GM18858 (cell line): ENCODE results near the gene LPO.

Experiments used
- ATAC-seq: cut with Tn5 transposase; IDR thresholded peaks from one replicate; pipeline ENCODE4 v1.9.1; 2021; ENCODE audit not compliant: unreplicated experiment

Gene LPO

DNA sequence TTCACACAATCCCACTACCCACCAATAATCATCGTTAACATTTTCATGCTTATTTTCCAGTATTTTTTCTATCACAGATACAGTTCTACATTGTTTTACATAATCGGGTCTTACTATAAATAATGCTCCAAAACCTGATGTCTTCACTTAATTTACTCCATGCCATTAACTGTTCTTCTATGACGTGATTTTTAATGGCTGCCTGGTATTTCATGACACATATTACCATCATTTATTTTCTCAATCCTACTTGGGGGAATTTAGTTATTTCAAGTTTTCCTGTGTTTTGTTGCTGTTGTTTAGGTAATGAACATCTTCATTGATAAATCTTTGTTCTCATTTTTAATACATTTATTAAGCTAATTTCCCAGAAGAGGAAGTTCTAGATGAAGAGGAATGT is 14.7 kb downstream of the LPO start:
- no peak for ATAC-seq

DNA sequence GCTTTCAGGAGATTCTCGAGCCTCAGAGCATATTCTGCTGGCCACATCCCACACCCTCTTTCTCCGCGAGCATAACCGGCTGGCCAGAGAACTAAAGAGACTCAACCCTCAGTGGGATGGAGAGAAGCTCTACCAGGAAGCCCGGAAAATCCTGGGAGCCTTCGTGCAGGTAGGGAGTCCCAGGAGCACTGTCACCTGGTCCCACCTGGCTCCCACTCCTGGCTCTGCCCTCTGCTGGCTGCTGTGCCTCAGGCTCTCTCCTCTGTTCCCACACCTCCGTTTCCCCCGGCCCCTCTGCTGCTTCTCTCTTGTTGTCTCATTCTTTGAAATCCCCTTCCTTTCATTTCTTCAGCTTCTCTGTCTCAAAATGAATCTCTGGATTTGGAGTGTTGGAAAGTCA is 16.4 kb downstream of the LPO start:
- no peak for ATAC-seq

DNA sequence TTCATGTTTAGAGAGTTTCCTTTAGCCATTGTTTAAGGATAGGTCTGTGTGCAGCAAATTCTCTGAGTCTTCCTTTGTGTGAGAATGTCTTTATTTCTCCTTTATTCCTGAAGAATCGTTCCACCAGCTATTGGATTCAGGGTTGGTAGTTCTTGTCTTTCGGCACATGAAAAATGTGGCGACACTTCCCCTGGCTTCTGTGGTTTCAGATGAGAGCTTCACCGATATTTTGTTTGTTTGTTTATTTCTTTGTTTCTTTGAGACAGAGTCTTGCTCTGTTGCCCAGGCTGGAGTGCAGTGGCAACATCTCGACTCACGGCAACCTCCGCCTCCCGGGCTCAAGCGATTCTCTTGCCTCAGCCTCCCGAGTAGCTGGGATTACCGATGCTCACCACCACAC is 23.8 kb downstream of the LPO start:
- no peak for ATAC-seq

DNA sequence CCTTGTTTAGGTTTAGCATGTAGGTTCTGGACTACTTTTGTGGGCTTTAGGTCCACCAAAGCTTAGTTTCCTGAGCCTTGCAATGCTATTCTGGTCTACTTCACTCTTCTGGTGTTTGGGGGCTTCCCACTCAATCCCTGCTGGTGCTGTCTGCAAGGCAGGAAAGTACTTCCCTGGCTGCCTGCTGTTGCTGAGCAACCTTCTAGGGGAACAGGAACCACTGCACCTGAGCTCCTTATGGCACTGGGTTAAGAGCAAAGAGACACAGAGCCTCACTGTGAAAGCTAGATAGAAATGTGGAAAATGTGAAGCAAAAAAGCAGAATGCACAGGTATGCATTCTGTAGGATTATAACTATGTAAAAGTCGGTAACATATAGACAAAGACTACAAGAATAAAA is 25.4 kb downstream of the LPO start:
- ATAC-seq: no peak

DNA sequence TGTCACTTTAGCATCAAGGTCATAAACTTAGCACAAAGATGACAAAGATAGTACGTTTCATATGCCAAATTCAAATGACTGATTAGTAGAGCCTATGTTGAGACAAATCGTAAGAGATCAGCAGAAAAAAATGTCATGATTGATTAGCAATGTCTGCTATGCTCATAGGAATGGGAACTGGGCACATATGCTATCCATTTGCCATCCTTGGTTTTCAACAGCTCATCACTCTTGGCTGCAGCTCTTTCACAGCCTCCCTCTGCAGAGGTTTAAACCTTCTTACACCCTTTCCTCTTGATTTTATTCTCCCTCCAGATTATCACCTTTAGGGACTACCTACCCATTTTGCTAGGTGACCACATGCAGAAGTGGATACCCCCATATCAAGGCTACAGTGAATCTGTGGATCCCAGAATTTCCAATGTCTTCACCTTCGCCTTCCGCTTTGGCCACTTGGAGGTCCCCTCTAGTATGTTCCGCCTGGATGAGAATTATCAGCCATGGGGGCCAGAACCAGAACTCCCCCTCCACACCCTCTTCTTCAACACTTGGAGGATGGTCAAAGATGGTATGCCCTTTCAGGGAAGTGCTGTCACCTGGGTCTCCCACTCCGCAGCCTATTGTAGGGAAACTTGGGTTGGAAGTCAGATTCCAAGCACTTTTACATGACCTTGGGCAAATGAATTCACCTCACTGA is 26.2 kb downstream of the LPO start:
- no peak for ATAC-seq

DNA sequence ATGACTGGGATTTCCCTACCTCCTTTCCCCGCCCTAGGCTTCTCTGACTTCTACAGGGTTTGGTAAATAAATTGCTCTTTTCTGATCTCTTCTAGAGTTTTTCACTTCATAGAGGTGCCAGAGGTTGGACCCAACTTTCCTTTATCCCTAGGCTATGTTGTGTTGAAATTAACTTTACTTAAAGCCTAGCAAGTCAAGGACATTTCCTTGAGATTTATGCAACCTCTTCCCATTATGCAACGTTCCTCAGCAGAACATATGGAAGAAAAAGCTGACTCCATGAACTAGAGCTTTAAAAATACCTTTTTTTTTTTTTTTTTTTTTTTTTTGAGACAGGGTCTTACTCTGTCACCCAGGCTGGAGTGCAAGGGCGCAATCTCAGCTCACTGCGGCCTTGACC is 26.9 kb downstream of the LPO start:
- no peak for ATAC-seq

DNA sequence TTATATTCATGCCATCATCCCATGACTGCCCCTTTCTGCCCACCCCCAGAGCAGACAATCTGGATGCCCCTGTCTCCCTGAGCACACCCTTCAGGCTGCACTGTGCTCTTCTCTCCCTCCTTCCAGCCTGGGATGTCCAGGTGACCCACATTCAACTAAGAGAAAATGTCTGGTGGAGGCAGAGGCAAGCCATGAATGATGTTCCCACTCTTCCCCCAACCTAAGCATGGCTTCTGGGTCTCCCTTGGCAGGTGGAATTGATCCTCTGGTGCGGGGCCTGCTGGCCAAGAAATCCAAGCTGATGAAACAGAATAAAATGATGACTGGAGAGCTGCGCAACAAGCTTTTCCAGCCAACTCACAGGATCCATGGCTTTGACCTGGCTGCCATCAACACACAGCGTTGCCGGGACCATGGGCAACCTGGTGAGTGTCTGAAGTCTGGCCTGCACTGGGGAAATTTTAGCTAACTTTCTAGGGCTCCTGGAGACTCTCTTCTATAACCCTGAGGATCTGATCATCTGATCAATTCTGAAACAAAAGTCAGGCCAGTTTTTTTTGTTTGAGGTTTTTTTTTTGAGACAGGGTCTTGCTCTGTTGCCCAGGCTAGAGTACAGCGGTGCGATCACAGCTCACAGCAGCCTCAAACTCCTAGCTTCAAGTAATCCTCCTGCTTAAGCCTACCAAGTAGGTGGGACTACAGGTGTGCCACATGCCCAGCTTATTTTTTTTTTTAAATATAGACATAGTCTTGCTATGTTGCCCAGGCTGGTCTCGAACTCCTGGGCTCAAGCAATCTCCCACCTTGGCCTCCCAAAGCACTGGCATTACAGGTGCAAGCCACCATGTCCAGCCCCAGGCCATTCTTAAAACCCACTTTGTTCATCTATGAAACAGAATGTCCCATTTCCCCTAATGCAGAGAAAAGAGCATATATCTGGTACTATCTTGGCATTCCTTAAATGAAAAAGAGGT is 27.8 kb downstream of the LPO start:
- ATAC-seq: no peak

DNA sequence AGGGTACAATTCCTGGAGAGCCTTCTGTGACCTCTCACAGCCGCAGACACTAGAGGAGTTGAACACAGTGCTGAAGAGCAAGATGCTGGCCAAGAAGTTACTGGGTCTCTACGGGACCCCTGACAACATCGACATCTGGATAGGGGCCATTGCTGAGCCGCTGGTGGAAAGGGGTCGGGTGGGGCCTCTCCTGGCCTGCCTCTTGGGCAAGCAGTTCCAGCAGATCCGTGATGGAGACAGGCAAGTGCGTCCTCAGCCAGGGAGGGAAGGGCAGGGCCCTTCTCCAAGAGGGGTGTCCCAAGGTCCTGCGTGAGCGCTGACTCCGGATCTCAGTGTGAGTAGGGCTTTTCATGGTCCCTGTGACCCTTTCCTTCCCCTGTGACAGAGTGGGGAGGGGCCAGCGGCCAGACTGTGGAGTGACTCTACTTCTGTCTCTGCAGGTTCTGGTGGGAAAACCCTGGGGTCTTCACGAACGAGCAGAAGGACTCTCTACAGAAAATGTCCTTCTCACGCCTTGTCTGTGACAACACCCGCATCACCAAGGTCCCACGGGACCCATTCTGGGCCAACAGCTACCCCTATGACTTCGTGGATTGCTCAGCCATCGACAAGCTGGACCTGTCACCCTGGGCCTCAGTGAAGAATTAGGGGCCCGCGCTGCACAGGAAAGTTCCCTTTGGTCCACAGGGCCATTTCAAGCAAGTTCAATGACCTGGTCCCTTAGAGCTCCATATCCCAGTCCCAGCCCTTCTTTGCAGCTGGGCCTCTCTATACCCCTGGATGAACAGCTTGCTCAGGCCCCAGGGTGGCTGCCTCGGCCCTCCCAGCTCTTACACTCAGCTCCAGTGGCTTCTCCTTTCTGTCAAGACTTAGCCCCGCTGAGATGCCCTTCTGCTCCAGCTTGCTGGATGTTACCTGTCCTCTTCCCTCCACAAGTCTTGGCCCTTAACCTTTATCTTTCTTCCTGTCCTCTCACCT is 29.3 kb downstream of the LPO start:
- ATAC-seq: no peak

DNA sequence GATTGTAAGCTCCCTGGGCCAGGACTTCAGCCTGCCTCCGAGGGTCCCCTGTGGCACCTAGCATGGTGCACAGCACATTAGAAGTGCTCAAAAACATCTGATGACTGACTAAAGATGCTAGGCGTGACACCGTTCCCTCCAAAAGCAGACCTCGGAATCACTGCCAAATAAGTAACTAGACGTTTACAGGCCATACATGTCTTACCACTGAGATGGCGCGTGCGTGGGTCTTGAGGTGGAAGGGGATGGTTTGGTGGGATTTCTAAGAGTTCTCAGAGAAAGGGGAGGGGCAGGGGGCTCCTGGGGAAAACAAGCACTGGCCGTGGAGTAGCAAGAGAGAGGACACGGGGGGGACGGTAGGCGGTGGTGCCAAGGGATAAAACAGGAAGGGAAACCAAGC is 29.9 kb downstream of the LPO start:
- no peak for ATAC-seq

DNA sequence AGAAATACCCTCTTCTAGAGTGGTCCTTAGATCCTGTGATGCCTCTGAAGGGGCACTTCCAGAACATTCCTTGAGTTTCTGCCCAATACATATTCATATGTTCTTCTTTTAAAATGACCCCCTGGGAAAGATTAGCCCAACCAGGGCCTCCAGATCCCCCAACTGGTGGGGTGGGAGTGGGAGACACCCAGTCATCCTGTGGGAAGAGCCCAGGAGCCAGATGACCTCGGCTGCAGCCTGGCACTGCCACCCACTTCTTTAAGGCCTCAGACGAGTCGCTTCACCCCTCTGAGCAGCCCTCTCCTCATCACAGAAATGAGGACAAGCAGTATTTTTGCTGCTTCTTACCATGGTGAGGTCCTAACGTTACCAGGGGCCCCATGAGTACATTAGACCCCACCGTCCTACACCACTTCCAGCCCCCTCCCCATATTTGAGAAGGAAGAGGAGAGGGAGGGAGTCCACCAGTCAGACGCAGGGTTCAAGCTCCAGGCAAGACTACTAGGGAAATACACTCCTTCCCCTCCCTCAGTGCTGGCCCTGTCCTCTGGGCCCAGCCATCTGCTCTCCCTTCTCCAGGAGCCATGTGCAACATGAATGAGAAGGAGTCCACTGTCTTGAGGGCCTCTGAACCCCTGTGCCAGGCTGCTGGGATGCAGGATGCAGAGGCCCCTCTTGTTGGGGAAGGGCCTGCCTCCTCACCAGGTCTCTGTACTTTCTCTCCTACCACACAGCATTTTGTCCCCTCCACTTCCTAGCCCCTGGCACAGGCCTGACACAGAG is 30.6 kb downstream of the LPO start:
- no peak for ATAC-seq

DNA sequence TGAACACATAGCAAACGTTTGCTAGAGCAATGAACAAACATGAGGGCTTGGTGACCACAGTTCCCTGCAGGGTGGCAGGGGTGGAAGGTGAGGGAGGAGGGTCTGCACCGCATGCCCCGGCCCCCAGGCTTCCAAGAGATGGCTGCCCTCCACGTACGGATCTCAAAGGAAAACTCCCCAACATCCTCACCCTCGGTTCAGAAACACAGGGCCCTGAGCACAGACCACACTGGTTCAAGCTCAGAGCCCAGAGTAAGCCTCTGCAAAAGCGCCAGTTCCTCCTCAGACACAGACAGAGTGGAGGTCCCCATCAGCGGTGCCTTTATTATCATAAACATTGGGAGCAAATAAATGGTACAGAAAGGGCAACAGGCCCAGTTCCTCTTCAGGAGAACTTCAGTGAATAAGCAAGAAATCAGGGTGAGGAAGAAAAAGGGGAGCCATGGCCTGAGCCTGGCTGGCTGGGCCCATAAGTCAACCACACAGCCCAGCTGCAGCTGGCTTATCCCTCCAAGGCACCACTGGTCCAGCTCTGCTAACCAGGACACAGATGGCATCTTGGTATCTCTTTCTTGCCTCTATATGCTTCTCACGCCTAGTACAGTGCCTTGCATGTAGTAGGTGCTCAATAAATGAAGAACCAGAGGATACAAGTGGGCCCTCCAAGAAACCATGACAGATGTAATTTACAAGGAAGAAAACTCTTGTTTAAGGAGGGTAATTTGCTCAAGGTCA is 31.3 kb downstream of the LPO start:
- no peak for ATAC-seq

DNA sequence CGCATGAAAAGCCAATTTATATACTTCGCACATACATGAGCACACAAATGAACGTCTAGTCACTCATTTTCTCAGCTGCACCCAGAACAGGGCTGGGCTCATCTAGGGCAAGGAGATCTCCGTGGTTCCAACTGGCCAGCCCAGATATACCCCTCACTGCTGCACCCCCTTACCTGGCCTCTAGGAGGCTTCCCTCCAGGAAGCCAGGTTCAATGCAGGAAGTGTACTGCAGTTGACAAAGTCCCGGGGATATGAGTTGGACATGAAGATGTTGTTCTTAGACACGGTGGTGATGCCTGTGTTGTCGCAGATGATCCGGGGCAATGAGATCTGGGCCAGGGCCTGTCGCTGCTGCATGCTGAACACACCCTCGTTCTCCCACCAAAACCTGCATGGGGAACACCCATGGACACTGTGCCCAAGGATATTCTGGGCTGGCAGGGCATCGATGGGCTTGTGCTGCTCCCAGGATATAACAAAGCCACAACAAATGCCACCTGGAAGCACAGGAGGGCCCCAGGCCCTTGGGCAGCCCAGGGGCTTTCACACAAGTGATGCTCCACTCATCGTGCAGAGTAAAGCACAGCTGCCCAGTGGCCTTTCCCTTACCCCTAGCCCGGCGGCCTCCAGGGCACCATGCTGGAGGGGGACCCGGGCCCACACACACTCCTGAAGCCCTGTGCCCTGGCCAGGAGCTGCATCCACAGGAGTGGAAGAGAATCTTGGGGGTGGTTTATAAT is 32.3 kb downstream of the LPO start:
- ATAC-seq: no peak

DNA sequence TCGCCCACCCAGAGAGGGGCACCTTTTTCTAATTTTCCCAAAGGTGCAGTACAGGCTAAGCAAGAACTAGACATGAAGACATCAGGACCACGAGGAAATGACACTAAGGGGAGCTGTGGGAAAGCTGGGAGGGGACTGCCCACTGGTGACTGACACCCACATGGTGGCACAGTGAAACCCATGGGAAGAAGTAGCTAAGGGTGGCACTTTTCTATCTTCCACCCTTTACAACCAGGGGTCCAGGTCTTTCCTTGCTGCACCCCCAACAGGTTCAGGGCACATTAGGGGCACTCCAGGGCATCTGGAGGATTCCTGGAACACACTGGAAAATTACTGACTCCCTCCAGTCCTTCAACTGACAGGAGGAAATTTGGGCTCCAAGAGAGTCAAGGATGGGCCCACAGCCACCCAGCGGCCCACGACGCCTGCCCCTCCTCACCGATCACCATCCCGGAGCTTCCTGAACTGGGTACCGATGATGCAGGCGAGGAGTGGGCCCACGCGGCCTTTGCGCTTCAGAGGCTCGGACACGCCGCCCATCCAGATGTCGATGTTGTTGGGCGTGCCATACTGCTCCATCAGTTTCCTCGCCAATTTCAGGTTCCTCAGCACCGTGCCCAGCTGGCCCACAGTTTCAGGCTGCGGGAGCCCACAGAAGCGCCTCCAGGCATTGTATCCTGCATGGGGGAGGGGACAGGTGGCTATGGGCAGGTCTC is 33.0 kb downstream of the LPO start:
- no peak for ATAC-seq

DNA sequence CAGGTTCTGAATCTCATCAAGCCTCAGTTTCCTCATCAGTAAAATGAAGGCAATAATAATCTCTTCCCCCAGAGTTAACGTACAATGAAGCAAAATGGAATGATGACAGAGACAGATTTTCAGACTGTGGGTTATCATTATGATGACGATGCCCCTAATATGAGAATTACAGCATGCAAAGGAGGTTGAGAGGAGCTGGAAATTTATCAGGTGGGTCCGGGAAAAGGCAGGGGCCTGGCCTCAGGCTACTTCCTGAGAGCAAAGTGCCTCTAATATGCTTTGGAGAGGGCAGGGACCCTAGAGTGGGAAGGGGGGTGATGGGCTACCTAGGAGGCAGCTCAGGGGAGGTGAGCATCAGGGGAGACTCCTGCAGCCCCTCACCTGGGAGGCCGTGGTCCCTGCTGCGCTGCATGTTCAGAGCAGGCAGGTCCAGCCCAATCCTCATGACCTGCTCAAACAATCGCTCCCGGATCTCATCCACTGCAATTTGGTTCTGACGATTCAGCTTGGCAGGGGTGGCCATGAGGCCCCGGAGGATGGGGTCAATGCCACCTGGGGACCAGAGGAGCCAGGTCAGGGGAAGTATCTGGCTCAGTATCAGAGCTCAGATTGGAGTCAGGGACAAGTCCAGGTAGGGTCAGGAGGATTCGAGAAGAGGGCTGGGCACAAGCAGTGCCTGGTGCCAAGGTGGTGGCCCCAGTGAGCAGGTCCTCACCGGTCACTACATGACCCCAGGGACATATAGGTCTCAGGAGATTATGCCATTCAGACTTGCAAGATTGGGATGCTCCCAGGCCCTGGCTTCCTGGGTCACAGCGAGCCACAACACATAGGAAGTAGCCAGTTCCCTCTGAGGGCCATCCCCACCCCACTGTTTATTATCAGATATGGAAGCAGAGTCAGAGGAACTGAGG is 34.2 kb downstream of the LPO start:
- no peak for ATAC-seq

DNA sequence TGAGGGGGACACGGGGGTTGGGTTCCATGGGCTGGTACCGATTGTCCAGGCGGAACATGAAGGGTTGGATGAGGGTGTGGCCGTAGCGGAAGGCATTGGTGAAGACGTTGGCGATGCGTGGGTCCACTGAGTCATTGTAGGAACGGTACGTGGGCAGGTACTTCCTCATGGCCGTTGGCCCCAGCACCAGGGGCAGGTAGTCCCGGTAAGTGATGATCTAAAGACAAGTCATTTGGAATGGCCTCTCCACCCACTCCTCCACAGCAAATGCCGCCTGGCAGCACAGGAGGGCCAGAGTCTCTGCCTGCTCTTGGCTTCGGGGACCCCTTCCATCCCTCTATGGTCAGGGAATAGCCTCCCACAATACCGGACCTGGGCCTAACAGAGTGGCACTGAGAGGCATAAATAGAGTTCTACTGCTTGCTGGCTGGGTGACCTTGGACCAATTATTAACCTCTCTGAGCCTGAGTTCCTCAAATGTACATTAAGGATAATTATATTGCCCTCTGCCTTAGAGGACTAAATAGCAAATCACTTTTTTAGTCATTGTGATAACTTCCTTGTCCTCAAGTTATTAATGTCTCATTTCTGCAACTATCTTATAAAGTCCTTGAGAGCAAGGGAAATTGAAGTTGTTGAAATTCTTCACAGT is 35.2 kb downstream of the LPO start:
- ATAC-seq: no peak

DNA sequence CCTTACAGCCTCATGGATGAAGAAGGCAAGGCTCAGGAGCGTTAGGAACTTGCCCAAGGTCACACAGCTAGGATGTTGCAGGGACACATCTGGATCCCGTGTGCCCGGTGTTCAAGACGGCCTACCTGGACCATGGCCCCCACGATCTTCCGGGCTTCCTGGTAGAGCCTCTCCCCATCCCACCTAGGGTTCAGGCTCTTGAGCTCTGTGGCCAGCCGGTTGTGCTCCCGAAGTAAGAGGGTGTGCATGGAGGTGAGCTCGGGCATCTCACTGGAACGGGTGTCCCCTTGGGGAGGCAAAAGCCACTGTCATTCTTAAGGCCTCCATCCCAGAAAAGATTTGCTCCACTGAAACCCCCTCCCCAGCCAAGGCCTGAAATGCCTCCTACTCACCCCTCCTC is 37.0 kb downstream of the LPO start:
- no peak for ATAC-seq

DNA sequence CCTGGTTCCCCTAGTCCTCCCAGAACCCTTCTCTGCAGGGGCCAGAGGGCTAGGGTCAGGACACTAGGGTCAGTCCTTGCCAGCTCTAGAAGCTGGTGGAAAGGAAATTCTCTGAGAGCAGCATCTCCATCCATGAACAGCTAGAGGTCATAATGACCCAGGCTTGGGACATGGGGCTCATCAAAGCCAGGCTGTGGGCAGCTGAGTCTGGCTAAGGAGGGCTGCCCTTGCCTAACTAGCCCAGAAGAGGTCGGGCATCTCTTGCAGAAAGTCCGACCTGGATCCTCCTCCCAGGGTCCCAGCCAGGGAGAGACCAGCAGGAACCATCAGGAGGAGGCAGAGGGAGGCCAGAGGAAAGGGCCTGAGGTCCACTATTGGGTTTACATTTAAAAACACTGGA is 38.0 kb downstream of the LPO start:
- no peak for ATAC-seq
